H1 (cell line): ENCODE data around the gene WDR90. TPM values are rescaled to one million over a fixed set of nuclear protein-coding genes. Genes with fewer than 3 reads are reported as not detected.

ENCODE experiments used
- polyA plus RNA-seq, 7 experiments: library from polyadenylated mRNA; depleted of rRNA in 3 of 7; stranded (reverse) in 5 of 7; unstranded in 2 of 7; fragments of >200 nt in 5 of 7; fragments of 200-250 nt in 2 of 7; gene quantifications; 1 replicate in 5 of 7; 2 replicates in 1 of 7; 4 replicates in 1 of 7; pipeline versions ENCODE4 v1.2.1 to v1.2.3, GENCODE V29; 2011 to 2013; ENCODE audit warnings: missing spikeins in 2 of 7, mixed read lengths in 2 of 7
- total RNA-seq: library from RNA; stranded (reverse); fragmentation: NEBNext Ultra II Directional; extraction: Animal tissue kit (Norgen Biotek cat#: 25700); gene quantifications from 2 replicates; pipeline ENCODE4 v1.2.1, GENCODE V29; 2021
- TF ChIP-seq, protein P1 (sequence below): IDR thresholded peaks from 2 replicates; pipeline ENCODE4 v1.6.1; 2011; ENCODE audit warnings: low read depth, mild to moderate bottlenecking, low read length; ENCODE audit not compliant: insufficient read depth

WDR90 gene
- total and polyA plus RNA-seq, 2 of the 8 experiments (the other 6 are each of a cell fraction or from before 2014, with no cell fraction given) = 24.0 to 47.2 TPM

DNA sequence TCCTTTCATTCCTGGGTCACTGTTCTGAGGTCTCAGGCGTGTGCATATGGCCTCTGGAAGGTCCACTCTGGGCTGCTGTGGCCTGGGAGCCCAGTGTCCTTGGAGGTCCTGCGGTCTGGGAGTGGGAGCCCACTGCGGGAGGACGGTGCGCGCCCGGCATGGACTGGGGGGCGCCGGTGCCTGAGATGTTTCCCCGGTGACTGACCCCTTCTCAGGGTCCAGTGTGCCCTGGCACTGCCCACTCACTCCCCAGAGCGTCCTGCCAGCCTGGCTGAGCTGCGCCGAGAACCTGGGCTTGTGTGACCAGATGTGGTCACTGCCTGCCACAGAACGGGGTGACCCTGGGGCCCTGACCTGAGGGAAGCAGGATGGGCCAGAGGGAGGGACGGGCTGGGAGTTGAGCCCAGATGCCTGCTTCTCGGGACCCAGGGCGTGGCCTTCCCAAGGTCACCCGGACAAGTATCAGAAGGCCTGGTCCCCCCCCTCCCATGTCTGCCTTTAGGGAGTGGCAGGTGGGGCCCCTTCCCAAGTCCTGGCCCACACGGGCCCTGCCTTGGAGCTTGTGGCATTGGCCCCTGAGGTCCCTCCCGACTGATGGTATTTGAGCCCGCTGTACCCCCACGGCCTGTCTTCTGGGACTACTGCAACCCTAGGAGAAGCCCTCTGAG lies 25.2 kb downstream of the WDR90 start (continued):
- TF ChIP-seq, protein P1, sequence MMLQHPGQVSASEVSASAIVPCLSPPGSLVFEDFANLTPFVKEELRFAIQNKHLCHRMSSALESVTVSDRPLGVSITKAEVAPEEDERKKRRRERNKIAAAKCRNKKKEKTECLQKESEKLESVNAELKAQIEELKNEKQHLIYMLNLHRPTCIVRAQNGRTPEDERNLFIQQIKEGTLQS = no peak
